Coronary artery (tissue), 2 donors: ENCODE data around the gene ZNHIT1.
A peak's percentile ranks its signal among the peaks of the same experiment; 100 is the strongest.

Experiments used
- DNase-seq: peaks from one replicate; pipeline ENCODE4 v3.0.0-alpha.2; 2017; ENCODE audit warnings: low spot score
- H3K27ac ChIP-seq, 2 donors: fragments of 200-600 bp; sonication (generic); one replicate each; pipeline ENCODE4 v1.5.1; 2016 to 2019
- H3K4me3 ChIP-seq: fragments of 200-600 bp; sonication (generic); 2 replicates; pipeline ENCODE4 v1.5.1; 2016; ENCODE audit warnings: mild to moderate bottlenecking, moderate library complexity
- TF ChIP-seq, protein P1 (sequence below): fragments of 200-600 bp; sonication (generic); IDR thresholded peaks from one replicate; pipeline ENCODE4 v1.5.1; 2019; ENCODE audit warnings: antibody characterized with exemption

Gene ZNHIT1

DNA sequence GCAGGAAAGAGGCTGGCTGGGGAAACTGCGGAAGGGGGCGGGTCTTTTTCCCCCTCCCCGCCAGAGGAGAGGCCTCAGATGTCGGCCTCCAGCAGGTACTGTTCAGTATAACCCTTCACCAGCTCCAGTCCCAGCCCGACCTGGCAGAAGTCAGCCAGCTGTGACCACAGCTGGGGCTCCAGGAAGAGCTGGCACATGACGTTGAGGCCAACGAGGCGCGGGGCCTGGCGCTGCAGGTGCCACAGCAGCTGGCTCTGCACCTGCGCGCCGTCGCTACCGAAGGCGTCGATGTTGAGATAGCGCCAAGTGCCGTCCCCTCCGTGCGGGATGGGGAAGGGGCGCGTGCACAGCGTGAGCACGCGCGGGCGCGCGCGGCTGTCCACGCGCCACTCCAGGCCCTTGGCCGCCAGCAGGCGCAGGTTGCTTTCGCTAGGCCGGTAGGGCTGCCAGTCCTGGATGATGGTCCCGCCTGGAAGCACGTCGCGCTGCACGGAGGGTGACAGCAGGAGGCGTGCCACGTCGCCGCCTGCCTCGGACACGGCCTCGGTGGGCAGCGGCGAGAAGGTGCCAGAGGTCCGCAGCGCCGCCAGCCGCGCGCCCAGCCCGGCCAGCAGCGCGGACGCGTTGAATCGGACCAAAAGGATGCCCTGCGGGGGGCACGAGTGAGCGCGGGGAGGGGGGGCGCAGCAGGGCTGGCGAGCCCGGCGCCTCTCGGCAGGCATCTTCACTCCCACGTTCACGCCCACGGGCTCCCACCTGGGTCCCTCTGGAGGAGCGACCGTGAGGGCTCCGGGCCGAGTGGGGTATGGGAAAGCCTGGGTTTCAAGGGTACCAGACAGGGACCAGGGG lies 45.7 kb upstream of the ZNHIT1 start:
- TF ChIP-seq, protein P1, sequence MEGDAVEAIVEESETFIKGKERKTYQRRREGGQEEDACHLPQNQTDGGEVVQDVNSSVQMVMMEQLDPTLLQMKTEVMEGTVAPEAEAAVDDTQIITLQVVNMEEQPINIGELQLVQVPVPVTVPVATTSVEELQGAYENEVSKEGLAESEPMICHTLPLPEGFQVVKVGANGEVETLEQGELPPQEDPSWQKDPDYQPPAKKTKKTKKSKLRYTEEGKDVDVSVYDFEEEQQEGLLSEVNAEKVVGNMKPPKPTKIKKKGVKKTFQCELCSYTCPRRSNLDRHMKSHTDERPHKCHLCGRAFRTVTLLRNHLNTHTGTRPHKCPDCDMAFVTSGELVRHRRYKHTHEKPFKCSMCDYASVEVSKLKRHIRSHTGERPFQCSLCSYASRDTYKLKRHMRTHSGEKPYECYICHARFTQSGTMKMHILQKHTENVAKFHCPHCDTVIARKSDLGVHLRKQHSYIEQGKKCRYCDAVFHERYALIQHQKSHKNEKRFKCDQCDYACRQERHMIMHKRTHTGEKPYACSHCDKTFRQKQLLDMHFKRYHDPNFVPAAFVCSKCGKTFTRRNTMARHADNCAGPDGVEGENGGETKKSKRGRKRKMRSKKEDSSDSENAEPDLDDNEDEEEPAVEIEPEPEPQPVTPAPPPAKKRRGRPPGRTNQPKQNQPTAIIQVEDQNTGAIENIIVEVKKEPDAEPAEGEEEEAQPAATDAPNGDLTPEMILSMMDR = no peak
- Histone ChIP-seq H3K4me3 (peak overlapping the region; percentile 61), H3K27ac (no peak overlapping the region)
- DNase-seq = no peak

DNA sequence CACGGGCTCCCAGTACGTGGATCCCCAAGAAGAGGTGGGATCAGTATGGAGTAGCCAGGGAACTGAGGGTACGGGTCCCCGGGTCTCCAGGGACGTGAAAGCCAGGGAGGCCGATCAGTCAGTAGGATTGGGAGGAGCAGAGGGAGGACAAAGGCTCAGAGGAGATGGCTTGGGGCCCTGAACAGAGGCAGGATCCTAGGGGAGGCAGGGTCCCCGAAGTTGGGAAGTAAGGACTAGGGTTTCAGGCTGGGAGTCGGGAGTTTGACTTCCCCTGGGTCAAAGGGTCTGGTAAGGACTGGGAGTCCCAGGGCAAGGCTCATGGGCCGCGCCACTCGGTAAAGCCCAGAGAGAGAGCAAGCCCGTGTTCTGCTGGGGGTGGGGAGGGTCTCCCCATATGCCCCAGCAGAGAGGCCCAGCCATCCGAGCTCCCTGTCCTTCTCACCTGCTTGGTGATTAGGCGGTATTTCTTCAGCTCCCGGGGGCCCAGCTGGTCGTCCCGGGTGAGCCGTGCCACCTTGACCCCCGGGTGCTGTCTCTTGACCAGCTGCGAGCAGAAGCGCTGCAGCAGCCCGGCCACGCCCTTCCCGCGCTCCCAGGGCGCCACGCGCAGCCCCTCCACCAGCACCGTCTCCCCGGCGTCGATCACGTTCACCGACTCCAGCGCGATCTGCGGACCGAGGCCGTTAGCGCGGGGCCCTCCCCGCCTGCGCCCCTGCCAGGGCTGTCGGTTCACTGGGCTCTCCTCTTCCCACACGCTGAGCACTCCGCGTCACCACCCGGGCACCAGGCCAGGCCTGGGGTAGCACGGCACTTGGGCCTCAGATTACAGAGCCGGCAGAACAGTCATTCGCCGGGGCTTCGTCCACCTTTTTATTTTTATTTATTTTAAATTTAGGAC lies 44.9 kb upstream of the ZNHIT1 start:
- DNase-seq = no peak
- Histone ChIP-seq H3K27ac (no peak overlapping the region), H3K4me3 (peak overlapping the region; percentile 61)

DNA sequence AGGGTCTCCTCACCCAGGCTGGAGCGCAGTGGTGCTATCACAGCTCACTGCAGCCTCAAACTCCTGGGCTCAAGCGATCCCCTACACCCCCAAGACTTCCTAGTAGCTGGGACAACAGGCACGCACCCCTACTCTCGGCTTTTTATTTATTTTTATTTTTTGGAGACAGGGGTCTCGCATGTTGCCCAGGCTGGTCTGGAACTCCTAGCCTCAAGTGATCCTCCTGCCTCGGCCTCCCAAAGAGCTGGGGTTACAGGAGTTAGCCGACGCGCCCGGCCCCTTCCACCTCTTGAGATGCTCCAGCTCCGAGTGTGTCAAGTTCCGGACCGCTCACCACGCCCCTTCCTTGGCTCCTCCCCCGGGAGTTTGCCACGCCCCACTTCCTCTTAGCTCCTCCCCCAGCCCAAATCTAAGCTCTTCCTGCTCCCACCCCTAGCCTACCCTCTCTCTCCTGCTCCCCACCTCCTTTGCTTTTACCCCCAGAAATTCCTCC lies 44.2 kb upstream of the ZNHIT1 start:
- no peak for DNase-seq
- Histone ChIP-seq H3K4me3 (no peak overlapping the region), H3K27ac (no peak overlapping the region)
- TF ChIP-seq, protein P1 = no peak

More for the DNA sequence above, 44.9 kb upstream of the ZNHIT1 start:
- TF ChIP-seq, protein P1 = no peak

DNA sequence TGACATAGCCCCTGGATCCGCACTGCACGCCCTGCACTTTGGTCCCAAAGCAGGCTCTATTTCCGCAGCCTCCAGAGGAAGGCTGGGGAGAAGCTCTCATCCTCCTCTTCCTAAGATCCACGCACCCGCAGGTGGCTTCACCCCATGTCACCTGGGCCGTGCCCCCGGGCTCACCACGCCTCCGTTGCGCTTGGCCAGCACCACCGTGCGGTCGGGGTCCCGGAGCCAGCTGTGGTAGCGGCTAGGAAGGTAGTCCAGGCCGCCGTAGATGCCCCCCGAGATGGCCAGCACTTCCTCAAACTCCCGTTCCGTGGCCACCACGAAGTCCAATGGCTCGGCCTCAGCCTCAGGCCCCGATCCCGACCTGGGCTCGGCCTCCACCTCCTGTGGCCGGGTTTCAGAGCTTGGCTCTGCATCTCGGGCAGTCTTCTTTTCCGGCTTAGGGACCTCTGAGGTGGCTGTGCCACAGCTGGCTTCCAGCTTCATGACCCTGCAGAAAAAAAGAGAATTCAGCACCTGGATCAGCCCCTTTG lies 43.6 kb upstream of the ZNHIT1 start:
- TF ChIP-seq, protein P1 = no peak
- H3K27ac ChIP-seq = no peak overlapping the region
- no peak for DNase-seq
- no peak overlapping the region for H3K4me3 ChIP-seq

DNA sequence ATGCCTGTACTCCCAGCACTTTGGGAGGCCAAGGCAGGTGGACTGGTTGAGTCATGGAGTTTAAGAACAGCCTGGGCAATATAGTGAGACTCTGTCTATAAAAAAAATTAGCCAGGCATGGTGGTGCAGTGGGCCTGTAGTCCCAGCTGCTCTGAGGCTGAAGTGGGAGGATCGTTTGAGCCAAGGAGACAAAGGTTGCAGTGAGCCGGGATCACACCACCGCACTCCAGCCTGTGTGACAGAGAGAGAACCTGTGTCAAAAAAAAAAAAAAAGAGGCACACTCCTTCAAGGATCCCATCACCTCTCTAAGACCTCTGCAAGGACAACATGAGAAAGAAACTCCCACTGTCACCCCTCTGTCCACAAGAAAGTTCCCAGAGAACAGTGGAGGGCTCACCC lies 42.3 kb upstream of the ZNHIT1 start:
- DNase-seq = no peak
- Histone ChIP-seq H3K4me3 (no peak overlapping the region), H3K27ac (no peak overlapping the region)
- TF ChIP-seq, protein P1 = no peak

DNA sequence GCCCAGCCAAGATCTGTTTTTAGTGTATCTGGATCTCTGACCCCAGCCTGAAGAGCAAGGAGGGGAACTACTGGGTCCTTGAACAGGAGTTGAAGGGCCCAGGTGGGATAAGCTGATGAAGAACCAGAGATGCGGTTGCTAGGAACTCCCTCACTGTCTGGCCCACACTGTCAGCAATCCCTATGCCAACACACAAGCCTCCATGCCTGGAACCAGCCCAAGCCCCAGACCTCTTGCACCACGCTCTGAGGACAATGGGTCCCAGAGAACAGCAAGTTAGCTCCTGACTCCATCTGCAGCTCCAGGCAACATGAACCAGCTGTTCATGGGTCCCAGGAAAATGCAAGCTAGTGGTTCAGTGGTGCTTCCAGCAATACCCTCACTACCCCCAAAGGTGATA lies 40.3 kb upstream of the ZNHIT1 start:
- no peak overlapping the region for H3K4me3 ChIP-seq
- TF ChIP-seq, protein P1 = no peak
- no peak for DNase-seq
- no peak overlapping the region for H3K27ac ChIP-seq
